Endothelial cell (in vitro differentiated cells): ENCODE results near the gene MAPKBP1. TPM values are rescaled to one million over a fixed set of nuclear protein-coding genes. Genes with fewer than 3 reads are reported as not detected.
A peak's percentile ranks its signal among the peaks of the same experiment; 100 is the strongest.

ENCODE experiments used
- DNase-seq: peaks from one replicate; pipeline ENCODE4 v3.0.0; 2021; ENCODE audit warnings: low spot score
- H3K27ac Mint-ChIP-seq: one replicate; pipeline ENCODE4 v1.8.0; 2021; ENCODE audit warnings: mixed read lengths, inconsistent platforms; ENCODE audit not compliant: unreplicated experiment
- H3K27me3 Mint-ChIP-seq: one replicate; pipeline ENCODE4 v1.8.0; 2021; ENCODE audit warnings: mild to moderate bottlenecking, moderate library complexity, mixed read lengths, inconsistent platforms; ENCODE audit not compliant: unreplicated experiment
- H3K36me3 Mint-ChIP-seq: one replicate; pipeline ENCODE4 v1.8.0; 2021; ENCODE audit warnings: mild to moderate bottlenecking, low read depth, mixed read lengths, inconsistent platforms; ENCODE audit not compliant: unreplicated experiment
- H3K4me1 Mint-ChIP-seq: one replicate; pipeline ENCODE4 v1.8.0; 2021; ENCODE audit warnings: mild to moderate bottlenecking, mixed read lengths, inconsistent platforms; ENCODE audit not compliant: unreplicated experiment
- H3K4me3 Mint-ChIP-seq: one replicate; pipeline ENCODE4 v1.8.0; 2021; ENCODE audit warnings: mild to moderate bottlenecking, mixed read lengths, inconsistent platforms; ENCODE audit not compliant: unreplicated experiment
- H3K9me3 Mint-ChIP-seq: one replicate; pipeline ENCODE4 v1.8.0; 2021; ENCODE audit warnings: mixed read lengths, inconsistent platforms; ENCODE audit not compliant: unreplicated experiment
- CTCF ChIP-seq: fragments of 200-600 bp; sonication (generic); IDR thresholded peaks from one replicate; pipeline ENCODE4 v1.5.0; 2021; ENCODE audit warnings: antibody characterized with exemption; ENCODE audit not compliant: unreplicated experiment
- total RNA-seq: library from RNA; stranded (reverse); fragmentation: NEBNext Ultra II Directional; extraction: Animal tissue kit (Norgen Biotek cat#: 25700); gene quantifications from one replicate; pipeline ENCODE4 v1.2.1, GENCODE V29; 2021; ENCODE audit not compliant: unreplicated experiment

MAPKBP1 gene
- total RNA-seq, 1 donor from 2014 or later, result 36.2 TPM

GRCh38 chr15:41847981-41848380 is 73.7 kb downstream of the MAPKBP1 start:
- no peak for TF ChIP-seq CTCF
- Mint-ChIP-seq H3K27me3 (peaks cover 3% of the 10 kb centered on the region), H3K4me3 (no peak overlapping the region), H3K4me1 (no peaks in the 10 kb centered on the region), H3K27ac (no peak overlapping the region), H3K36me3 (peaks cover 12% of the 10 kb centered on the region), H3K9me3 (no peaks in the 10 kb centered on the region)
- no peak for DNase-seq

- no peak for TF ChIP-seq CTCF
- Mint-ChIP-seq H3K36me3 (peaks cover 12% of the 10 kb centered on the region), H3K27me3 (peaks cover 3% of the 10 kb centered on the region), H3K4me3 (no peak overlapping the region), H3K27ac (no peak overlapping the region), H3K4me1 (no peaks in the 10 kb centered on the region), H3K9me3 (no peaks in the 10 kb centered on the region)
- DNase-seq, result no peak
Observed at GRCh38 chr15:41848631-41849030, 74.3 kb downstream of the MAPKBP1 start.

GRCh38 chr15:41849204-41849603 is 74.9 kb downstream of the MAPKBP1 start:
- Mint-ChIP-seq H3K36me3 (peaks cover 12% of the 10 kb centered on the region), H3K27ac (peak overlapping the region; percentile 9), H3K9me3 (no peaks in the 10 kb centered on the region), H3K4me3 (no peak overlapping the region), H3K27me3 (peaks cover 3% of the 10 kb centered on the region), H3K4me1 (no peaks in the 10 kb centered on the region)
- DNase-seq, result no peak
- no peak for TF ChIP-seq CTCF

GRCh38 chr15:41849861-41850260 is 75.6 kb downstream of the MAPKBP1 start:
- H3K4me3 Mint-ChIP-seq, result no peak overlapping the region
- no peaks in the 10 kb centered on the region for H3K9me3 Mint-ChIP-seq
- H3K27me3 Mint-ChIP-seq, result peaks cover 3% of the 10 kb centered on the region
- TF ChIP-seq CTCF, result no peak
- peaks cover 12% of the 10 kb centered on the region for H3K36me3 Mint-ChIP-seq
- no peaks in the 10 kb centered on the region for H3K4me1 Mint-ChIP-seq
- DNase-seq, result no peak
- H3K27ac Mint-ChIP-seq, result peak overlapping the region; percentile 30

- TF ChIP-seq CTCF, result no peak
- Mint-ChIP-seq H3K27ac (no peak overlapping the region), H3K27me3 (peaks cover 6% of the 10 kb centered on the region), H3K4me1 (no peaks in the 10 kb centered on the region), H3K9me3 (no peaks in the 10 kb centered on the region), H3K36me3 (peaks cover 12% of the 10 kb centered on the region), H3K4me3 (no peak overlapping the region)
- no peak for DNase-seq
Observed at GRCh38 chr15:41850482-41851166, 76.3 kb downstream of the MAPKBP1 start.
